ENCODE results near the gene RPS18. TPM values are rescaled to one million over a fixed set of nuclear protein-coding genes. Genes with fewer than 3 reads are reported as not detected.

Gene RPS18
- polyA plus RNA-seq, 3 donors = 2,430 to 3,295 (median 2,894) TPM

- Histone ChIP-seq H3K4me1 (ENCODE audit: control insufficient read depth in 1 of 2, insufficient read depth in 2 of 2, low read length in 2 of 2) (no peaks in the 10 kb centered on the region), H3K9ac (ENCODE audit: insufficient read depth, low read length, poor library complexity, severe bottlenecking) (no peak overlapping the region), H3K36me3 (replicated peaks in 1 of 2; ENCODE audit: control insufficient read depth in 1 of 2, insufficient read depth in 2 of 2, low read length in 2 of 2) (no peaks in the 10 kb centered on the region), H2AFZ (ENCODE audit: insufficient read depth, low read depth, low read length, poor library complexity, severe bottlenecking) (no peak overlapping the region), H3K9me3 (replicated peaks in 1 of 2; ENCODE audit: control insufficient read depth in 1 of 2, insufficient read depth in 1 of 2, low read length in 2 of 2) (no peaks in the 10 kb centered on the region), H3K4me3 (replicated peaks in 1 of 3; ENCODE audit: low read depth in 2 of 3, low read length in 3 of 3) (no peak overlapping the region), H4K20me1 (ENCODE audit: insufficient read depth, low read length) (no peaks in the 10 kb centered on the region), H3K27ac (ENCODE audit: low read depth in 1 of 2, low read length in 2 of 2) (no peak overlapping the region), H3K79me2 (ENCODE audit: insufficient read depth, low read length) (no peaks in the 10 kb centered on the region), H3K27me3 (ENCODE audit: control insufficient read depth in 2 of 2, insufficient read depth in 2 of 2, low read length in 2 of 2) (peaks cover 2 to 11% of the 10 kb centered on the region in 2 donors), H3K4me2 (replicated peaks; ENCODE audit: extremely low read depth, low read length, poor library complexity, severe bottlenecking) (no peak overlapping the region)
- H3K36me3 Mint-ChIP-seq = no peaks in the 10 kb centered on the region
- no peak for DNase-seq
- H3K27me3 Mint-ChIP-seq (ENCODE audit: low read depth in 3 of 3) = peaks cover 14 to 25% (median 23%) of the 10 kb centered on the region in 3 donors
- H3K27ac Mint-ChIP-seq = no peak overlapping the region
- peaks cover 0 to 5% (median 0%) of the 10 kb centered on the region in 7 donors for H3K9me3 Mint-ChIP-seq
- no peak overlapping the region for H3K4me3 Mint-ChIP-seq
- TF ChIP-seq, protein P1, sequence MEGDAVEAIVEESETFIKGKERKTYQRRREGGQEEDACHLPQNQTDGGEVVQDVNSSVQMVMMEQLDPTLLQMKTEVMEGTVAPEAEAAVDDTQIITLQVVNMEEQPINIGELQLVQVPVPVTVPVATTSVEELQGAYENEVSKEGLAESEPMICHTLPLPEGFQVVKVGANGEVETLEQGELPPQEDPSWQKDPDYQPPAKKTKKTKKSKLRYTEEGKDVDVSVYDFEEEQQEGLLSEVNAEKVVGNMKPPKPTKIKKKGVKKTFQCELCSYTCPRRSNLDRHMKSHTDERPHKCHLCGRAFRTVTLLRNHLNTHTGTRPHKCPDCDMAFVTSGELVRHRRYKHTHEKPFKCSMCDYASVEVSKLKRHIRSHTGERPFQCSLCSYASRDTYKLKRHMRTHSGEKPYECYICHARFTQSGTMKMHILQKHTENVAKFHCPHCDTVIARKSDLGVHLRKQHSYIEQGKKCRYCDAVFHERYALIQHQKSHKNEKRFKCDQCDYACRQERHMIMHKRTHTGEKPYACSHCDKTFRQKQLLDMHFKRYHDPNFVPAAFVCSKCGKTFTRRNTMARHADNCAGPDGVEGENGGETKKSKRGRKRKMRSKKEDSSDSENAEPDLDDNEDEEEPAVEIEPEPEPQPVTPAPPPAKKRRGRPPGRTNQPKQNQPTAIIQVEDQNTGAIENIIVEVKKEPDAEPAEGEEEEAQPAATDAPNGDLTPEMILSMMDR (IDR thresholded peaks at IDR 0.05) = no peak
- 46% methylated on average over 5 of the region's 6 CpGs for WGBS (ENCODE audit: insufficient coverage)
- intact Hi-C loops (cut with micrococcal nuclease) = no loop called here
- no peaks in the 10 kb centered on the region for H3K4me1 Mint-ChIP-seq
Measured at GRCh38 chr6:33235221-33235634, 36.6 kb upstream of the RPS18 start.

DNA sequence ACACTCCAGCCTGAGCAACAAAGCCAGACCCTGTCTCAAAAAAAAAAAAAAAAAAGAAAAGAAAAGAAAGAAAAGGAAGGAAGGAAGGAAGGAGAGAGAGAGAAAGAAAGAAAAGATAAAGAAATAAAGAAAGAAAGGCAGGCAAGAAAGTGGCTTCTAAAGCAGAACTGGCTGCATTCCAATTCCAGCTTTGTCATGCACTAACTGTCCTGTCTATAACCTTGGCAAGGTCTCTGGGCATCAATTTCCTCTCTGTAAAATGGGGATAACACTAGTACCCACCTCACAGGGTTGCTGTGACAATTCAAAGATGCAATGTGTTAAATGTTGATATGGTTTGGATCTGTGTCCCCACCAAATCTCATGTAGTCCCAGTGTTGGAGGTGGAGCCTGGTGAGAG is 35.5 kb upstream of the RPS18 start:
- intact Hi-C loops (cut with micrococcal nuclease) = no loop called here
- Mint-ChIP-seq H3K4me1 (no peaks in the 10 kb centered on the region), H3K9me3 (peaks cover 0 to 8% (median 0%) of the 10 kb centered on the region in 7 donors), H3K27ac (no peak overlapping the region), H3K36me3 (no peaks in the 10 kb centered on the region), H3K4me3 (no peak overlapping the region), H3K27me3 (ENCODE audit: low read depth in 3 of 3) (peaks cover 16 to 26% (median 25%) of the 10 kb centered on the region in 3 donors)
- H3K79me2 ChIP-seq (ENCODE audit: insufficient read depth, low read length) = no peaks in the 10 kb centered on the region
- no peak overlapping the region for H3K9ac ChIP-seq (ENCODE audit: insufficient read depth, low read length, poor library complexity, severe bottlenecking)
- TF ChIP-seq, protein P1 (IDR thresholded peaks at IDR 0.05) = no peak
- DNase-seq = no peak
- H3K4me2 ChIP-seq (replicated peaks; ENCODE audit: extremely low read depth, low read length, poor library complexity, severe bottlenecking) = no peak overlapping the region
- no peaks in the 10 kb centered on the region for H4K20me1 ChIP-seq (ENCODE audit: insufficient read depth, low read length)
- H3K27me3 ChIP-seq (ENCODE audit: control insufficient read depth in 2 of 2, insufficient read depth in 2 of 2, low read length in 2 of 2) = peaks cover 2 to 11% of the 10 kb centered on the region in 2 donors
- H3K27ac ChIP-seq (ENCODE audit: low read depth in 1 of 2, low read length in 2 of 2) = no peak overlapping the region
- H3K9me3 ChIP-seq (replicated peaks in 1 of 2; ENCODE audit: control insufficient read depth in 1 of 2, insufficient read depth in 1 of 2, low read length in 2 of 2) = no peaks in the 10 kb centered on the region
- no peaks in the 10 kb centered on the region for H3K36me3 ChIP-seq (replicated peaks in 1 of 2; ENCODE audit: control insufficient read depth in 1 of 2, insufficient read depth in 2 of 2, low read length in 2 of 2)
- H3K4me3 ChIP-seq (replicated peaks in 1 of 3; ENCODE audit: low read depth in 2 of 3, low read length in 3 of 3) = no peak overlapping the region
- H3K4me1 ChIP-seq (ENCODE audit: control insufficient read depth in 1 of 2, insufficient read depth in 2 of 2, low read length in 2 of 2) = peaks cover 0 to 3% of the 10 kb centered on the region in 2 donors
- H2AFZ ChIP-seq (ENCODE audit: insufficient read depth, low read depth, low read length, poor library complexity, severe bottlenecking) = no peak overlapping the region
